ENCODE results near the gene PITPNC1. TPM values are rescaled to one million over a fixed set of nuclear protein-coding genes. Genes with fewer than 3 reads are reported as not detected.
"Not testable (repeated sequence)": the region's sequence is repeated elsewhere in the genome, so short reads cannot be mapped to it uniquely, and the experiment has no call there.

PITPNC1 gene
- total RNA-seq, 1 donor from 2014 or later, result 13.0 TPM

- no peaks in the 10 kb centered on the region for H3K36me3 ChIP-seq (ENCODE audit: control insufficient read depth, insufficient read depth, low read length)
- no peaks in the 10 kb centered on the region for H3K27me3 ChIP-seq (ENCODE audit: control insufficient read depth, insufficient read depth, low read length)
- TF ChIP-seq CTCF (IDR thresholded peaks at IDR 0.05; ENCODE audit: insufficient read depth, low read length, poor library complexity, severe bottlenecking), result no peak
- H3K4me3 ChIP-seq (ENCODE audit: low read depth, low read length), result no peak overlapping the region
- DNase-seq (ENCODE audit: low read depth), result peak; percentile 32
Measured at GRCh38 chr17:67637901-67638641, 261.0 kb downstream of the PITPNC1 start.

- Histone ChIP-seq H3K4me3 (ENCODE audit: low read depth, low read length) (no peak overlapping the region), H3K27me3 (ENCODE audit: control insufficient read depth, insufficient read depth, low read length) (no peaks in the 10 kb centered on the region), H3K36me3 (ENCODE audit: control insufficient read depth, insufficient read depth, low read length) (no peaks in the 10 kb centered on the region)
- no peak for TF ChIP-seq CTCF (IDR thresholded peaks at IDR 0.05; ENCODE audit: insufficient read depth, low read length, poor library complexity, severe bottlenecking)
- DNase-seq (ENCODE audit: low read depth), result no peak
Measured at GRCh38 chr17:67638871-67639270, 261.8 kb downstream of the PITPNC1 start.

- H3K36me3 ChIP-seq (ENCODE audit: control insufficient read depth, insufficient read depth, low read length), result no peaks in the 10 kb centered on the region
- DNase-seq (ENCODE audit: low read depth), result no peak
- no peak for TF ChIP-seq CTCF (IDR thresholded peaks at IDR 0.05; ENCODE audit: insufficient read depth, low read length, poor library complexity, severe bottlenecking)
- no peak overlapping the region for H3K4me3 ChIP-seq (ENCODE audit: low read depth, low read length)
- no peaks in the 10 kb centered on the region for H3K27me3 ChIP-seq (ENCODE audit: control insufficient read depth, insufficient read depth, low read length)
Measured at GRCh38 chr17:67639555-67639954, 262.5 kb downstream of the PITPNC1 start.

GRCh38 chr17:67639979-67640378, 262.9 kb downstream of the PITPNC1 start:
- Histone ChIP-seq H3K4me3 (ENCODE audit: low read depth, low read length) (no peak overlapping the region), H3K36me3 (ENCODE audit: control insufficient read depth, insufficient read depth, low read length) (no peaks in the 10 kb centered on the region), H3K27me3 (ENCODE audit: control insufficient read depth, insufficient read depth, low read length) (no peaks in the 10 kb centered on the region)
- TF ChIP-seq CTCF (IDR thresholded peaks at IDR 0.05; ENCODE audit: insufficient read depth, low read length, poor library complexity, severe bottlenecking), result no peak
- no peak for DNase-seq (ENCODE audit: low read depth)

- Histone ChIP-seq H3K27me3 (ENCODE audit: control insufficient read depth, insufficient read depth, low read length) (no peaks in the 10 kb centered on the region), H3K4me3 (ENCODE audit: low read depth, low read length) (no peak overlapping the region), H3K36me3 (ENCODE audit: control insufficient read depth, insufficient read depth, low read length) (no peaks in the 10 kb centered on the region)
- DNase-seq (ENCODE audit: low read depth), result no peak
- TF ChIP-seq CTCF (IDR thresholded peaks at IDR 0.05; ENCODE audit: insufficient read depth, low read length, poor library complexity, severe bottlenecking), result no peak
Measured at GRCh38 chr17:67642488-67642887, 265.4 kb downstream of the PITPNC1 start.

- H3K4me3 ChIP-seq (ENCODE audit: low read depth, low read length), result no peak overlapping the region
- H3K27me3 ChIP-seq (ENCODE audit: control insufficient read depth, insufficient read depth, low read length), result no peaks in the 10 kb centered on the region
- no peak for TF ChIP-seq CTCF (IDR thresholded peaks at IDR 0.05; ENCODE audit: insufficient read depth, low read length, poor library complexity, severe bottlenecking)
- no peaks in the 10 kb centered on the region for H3K36me3 ChIP-seq (ENCODE audit: control insufficient read depth, insufficient read depth, low read length)
- DNase-seq (ENCODE audit: low read depth), result no peak
Measured at GRCh38 chr17:67644061-67644460, 267.0 kb downstream of the PITPNC1 start.

- H3K27me3 ChIP-seq (ENCODE audit: control insufficient read depth, insufficient read depth, low read length); H3K4me3 ChIP-seq (ENCODE audit: low read depth, low read length); H3K36me3 ChIP-seq (ENCODE audit: control insufficient read depth, insufficient read depth, low read length); DNase-seq (ENCODE audit: low read depth): not testable (repeated sequence)
Measured at GRCh38 chr17:67645195-67645594, 268.1 kb downstream of the PITPNC1 start.

Measured in kidney epithelial cell (primary cell).